Measurements from ENCODE around the gene CCDC192. TPM values are rescaled to one million over a fixed set of nuclear protein-coding genes. Genes with fewer than 3 reads are reported as not detected.
"Not testable (repeated sequence)": the region's sequence is repeated elsewhere in the genome, so short reads cannot be mapped to it uniquely, and the experiment has no call there.

CCDC192 gene
- total RNA-seq, 2 experiments from 2014 or later: not detected

- no peaks in the 10 kb centered on the region for H3K9me3 Mint-ChIP-seq (ENCODE audit: insufficient read depth)
- no peak overlapping the region for H3K27ac Mint-ChIP-seq
- POLR2A ChIA-PET: no interaction called here
- CTCF ChIA-PET: no interaction called here
- DNase-seq (no peak), ATAC-seq (no peak)
- H3K4me3 Mint-ChIP-seq: no peak overlapping the region
- H3K27me3 Mint-ChIP-seq (ENCODE audit: low read depth): no peaks in the 10 kb centered on the region
- no peaks in the 10 kb centered on the region for H3K4me1 Mint-ChIP-seq (ENCODE audit: low read depth)
- no peaks in the 10 kb centered on the region for H3K36me3 Mint-ChIP-seq (ENCODE audit: low read depth)
Observed at GRCh38 chr5:127846884-127847283, 143.7 kb downstream of the CCDC192 start.

DNA sequence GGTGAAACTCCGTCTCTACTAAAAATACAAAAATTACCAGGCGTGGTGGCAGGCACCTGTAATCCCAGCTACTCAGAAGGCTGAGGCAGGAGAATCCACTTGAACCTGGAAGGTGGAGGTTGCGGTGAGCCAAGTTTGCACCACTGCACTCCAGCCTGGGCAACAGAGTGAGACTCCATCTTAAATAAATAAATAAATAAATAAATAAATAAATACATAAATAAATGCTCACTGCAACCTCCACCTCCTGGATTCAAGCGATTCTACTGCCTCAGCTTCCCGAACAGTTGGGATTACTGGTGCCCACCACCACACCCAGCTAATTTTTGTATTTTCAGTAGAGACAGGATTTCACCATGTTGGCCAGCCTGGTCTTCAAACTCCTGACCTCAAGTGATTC is 144.4 kb downstream of the CCDC192 start:
- H3K4me3 Mint-ChIP-seq; H3K4me1 Mint-ChIP-seq (ENCODE audit: low read depth); H3K27me3 Mint-ChIP-seq (ENCODE audit: low read depth); H3K9me3 Mint-ChIP-seq (ENCODE audit: insufficient read depth); ATAC-seq; POLR2A ChIA-PET; H3K27ac Mint-ChIP-seq; H3K36me3 Mint-ChIP-seq (ENCODE audit: low read depth); CTCF ChIA-PET; DNase-seq: not testable (repeated sequence)

DNA sequence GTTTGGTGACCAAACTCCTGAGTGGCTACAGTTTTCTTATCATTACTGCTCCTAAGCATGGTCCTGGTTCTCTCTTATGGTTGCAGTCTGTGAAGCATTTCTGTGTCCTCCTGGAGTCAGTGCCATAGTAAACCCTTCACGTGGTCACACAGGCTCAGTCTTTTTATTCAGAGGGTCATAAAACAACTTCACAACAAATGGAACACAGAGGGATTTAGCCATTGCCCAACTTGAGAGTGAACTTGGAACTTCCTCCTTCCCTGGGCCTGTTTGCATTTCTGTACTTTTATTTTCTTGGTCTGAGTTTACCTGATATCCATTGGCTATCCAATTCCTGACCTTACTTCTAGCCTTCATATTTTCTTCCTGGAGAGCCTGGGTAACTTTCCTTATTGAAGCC is 144.9 kb downstream of the CCDC192 start:
- Mint-ChIP-seq H3K4me3 (no peak overlapping the region), H3K36me3 (ENCODE audit: low read depth) (no peaks in the 10 kb centered on the region), H3K27me3 (ENCODE audit: low read depth) (no peaks in the 10 kb centered on the region), H3K4me1 (ENCODE audit: low read depth) (no peaks in the 10 kb centered on the region), H3K9me3 (ENCODE audit: insufficient read depth) (no peaks in the 10 kb centered on the region), H3K27ac (no peak overlapping the region)
- ATAC-seq (no peak), DNase-seq (no peak)
- CTCF ChIA-PET: no interaction called here
- POLR2A ChIA-PET: no interaction called here

DNA sequence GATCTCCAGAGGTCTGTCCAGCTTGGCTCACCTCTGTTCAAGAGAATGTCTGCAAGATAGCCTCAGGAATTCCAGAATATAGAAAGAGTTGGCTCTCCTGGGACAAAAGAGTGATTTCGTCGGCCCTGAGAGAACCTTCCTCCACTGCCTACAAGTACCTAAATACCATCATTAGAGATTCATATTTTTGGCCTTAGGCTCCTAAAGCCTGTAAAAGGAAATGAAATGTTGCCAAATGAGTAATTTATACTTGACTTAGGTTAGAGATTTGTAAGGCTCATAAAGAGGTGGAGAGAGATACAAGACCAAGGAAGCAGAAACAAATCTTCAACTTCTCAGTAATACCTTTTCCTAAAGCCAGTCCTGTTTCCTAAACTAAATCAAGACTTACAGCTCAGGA is 146.2 kb downstream of the CCDC192 start:
- H3K4me1 Mint-ChIP-seq (ENCODE audit: low read depth): no peaks in the 10 kb centered on the region
- no peak for ATAC-seq
- POLR2A ChIA-PET: no interaction called here

DNA sequence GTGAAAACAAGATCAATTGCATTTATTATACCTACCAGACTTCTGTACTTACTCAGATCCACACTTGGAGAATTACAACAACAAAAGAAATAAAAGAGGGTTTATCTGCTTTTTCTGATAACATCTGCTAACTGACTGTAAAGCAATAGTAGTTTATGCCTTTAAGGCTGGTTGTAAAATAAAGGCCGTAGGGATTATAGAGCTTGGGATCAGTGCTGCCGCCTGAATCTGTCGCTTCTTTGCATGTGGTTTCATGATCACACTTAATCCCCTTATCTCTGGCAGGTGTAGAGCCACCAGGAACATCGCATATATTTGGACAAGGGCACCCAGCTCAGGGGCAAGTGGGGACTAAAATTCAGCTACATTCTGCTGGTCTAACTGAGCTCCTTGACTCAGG is 146.7 kb downstream of the CCDC192 start:
- ATAC-seq (no peak), DNase-seq (no peak)
- H3K27ac Mint-ChIP-seq: no peak overlapping the region
- ChIA-PET POLR2A (no interaction called here), CTCF (no interaction called here)
- no peaks in the 10 kb centered on the region for H3K36me3 Mint-ChIP-seq (ENCODE audit: low read depth)
- no peaks in the 10 kb centered on the region for H3K9me3 Mint-ChIP-seq (ENCODE audit: insufficient read depth)
- no peaks in the 10 kb centered on the region for H3K27me3 Mint-ChIP-seq (ENCODE audit: low read depth)
- H3K4me3 Mint-ChIP-seq: no peak overlapping the region
- no peaks in the 10 kb centered on the region for H3K4me1 Mint-ChIP-seq (ENCODE audit: low read depth)

More for the DNA sequence above, 146.2 kb downstream of the CCDC192 start:
- Mint-ChIP-seq H3K27ac (no peak overlapping the region), H3K36me3 (ENCODE audit: low read depth) (no peaks in the 10 kb centered on the region), H3K27me3 (ENCODE audit: low read depth) (no peaks in the 10 kb centered on the region), H3K9me3 (ENCODE audit: insufficient read depth) (no peaks in the 10 kb centered on the region), H3K4me3 (no peak overlapping the region)
- CTCF ChIA-PET: no interaction called here
- DNase-seq: no peak

DNA sequence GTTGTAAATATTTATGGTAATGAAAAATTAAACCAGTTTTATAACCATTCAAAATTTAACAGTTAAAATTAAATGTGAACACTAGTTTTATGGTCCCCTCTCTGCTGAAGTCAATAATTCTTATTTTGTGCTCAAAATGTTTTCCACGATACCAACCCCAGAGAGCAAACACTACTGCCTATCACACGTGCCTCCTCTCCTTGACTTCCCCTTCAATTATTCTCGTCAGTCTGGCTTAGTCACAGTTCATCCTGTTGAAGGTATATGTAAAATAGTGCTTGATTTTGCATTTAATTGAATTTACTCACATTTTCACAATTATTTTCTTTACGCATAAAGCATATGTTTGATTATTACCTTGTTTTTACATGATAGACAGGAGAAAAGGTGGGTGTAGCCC is 148.8 kb downstream of the CCDC192 start:
- ATAC-seq: no peak
- Mint-ChIP-seq H3K27ac (no peak overlapping the region), H3K4me1 (ENCODE audit: low read depth) (peaks cover 6% of the 10 kb centered on the region), H3K4me3 (no peak overlapping the region), H3K36me3 (ENCODE audit: low read depth) (no peaks in the 10 kb centered on the region), H3K9me3 (ENCODE audit: insufficient read depth) (no peaks in the 10 kb centered on the region), H3K27me3 (ENCODE audit: low read depth) (no peaks in the 10 kb centered on the region)
- CTCF ChIA-PET: no interaction called here
- no peak for DNase-seq
- POLR2A ChIA-PET: no interaction called here

- no peaks in the 10 kb centered on the region for H3K36me3 Mint-ChIP-seq (ENCODE audit: low read depth)
- H3K27ac Mint-ChIP-seq: no peak overlapping the region
- ChIA-PET POLR2A (no interaction called here), CTCF (interaction anchor here (0.6 kb wide), 1 partner anchor 10 kb away, joined by 3 read pairs; no protein-coding TSS in a partner anchor)
- ATAC-seq: no peak
- no peaks in the 10 kb centered on the region for H3K9me3 Mint-ChIP-seq (ENCODE audit: insufficient read depth)
- H3K27me3 Mint-ChIP-seq (ENCODE audit: low read depth): no peaks in the 10 kb centered on the region
- peaks cover 6% of the 10 kb centered on the region for H3K4me1 Mint-ChIP-seq (ENCODE audit: low read depth)
- H3K4me3 Mint-ChIP-seq: no peak overlapping the region
- DNase-seq: no peak
Observed at GRCh38 chr5:127854520-127854919, 151.3 kb downstream of the CCDC192 start.

GRCh38 chr5:127856292-127856691 is 153.1 kb downstream of the CCDC192 start:
- DNase-seq (no peak), ATAC-seq (no peak)
- no peak overlapping the region for H3K4me3 Mint-ChIP-seq
- H3K27ac Mint-ChIP-seq: no peak overlapping the region
- ChIA-PET POLR2A (interaction anchor here (0.8 to 0.9 kb wide), 2 partner anchors 9 to 32 kb away, joined by 3 read pairs; no protein-coding TSS in a partner anchor), CTCF (interaction anchor here (1.9 kb wide), 1 partner anchor 11 kb away, joined by 5 read pairs; no protein-coding TSS in a partner anchor)
- no peaks in the 10 kb centered on the region for H3K36me3 Mint-ChIP-seq (ENCODE audit: low read depth)
- H3K4me1 Mint-ChIP-seq (ENCODE audit: low read depth): peaks cover 6% of the 10 kb centered on the region
- no peaks in the 10 kb centered on the region for H3K27me3 Mint-ChIP-seq (ENCODE audit: low read depth)
- no peaks in the 10 kb centered on the region for H3K9me3 Mint-ChIP-seq (ENCODE audit: insufficient read depth)

- H3K27me3 Mint-ChIP-seq (ENCODE audit: low read depth): no peaks in the 10 kb centered on the region
- DNase-seq (no peak), ATAC-seq (no peak)
- ChIA-PET CTCF (no interaction called here), POLR2A (no interaction called here)
- no peaks in the 10 kb centered on the region for H3K36me3 Mint-ChIP-seq (ENCODE audit: low read depth)
- H3K9me3 Mint-ChIP-seq (ENCODE audit: insufficient read depth): no peaks in the 10 kb centered on the region
- H3K4me3 Mint-ChIP-seq: no peak overlapping the region
- peaks cover 6% of the 10 kb centered on the region for H3K4me1 Mint-ChIP-seq (ENCODE audit: low read depth)
- H3K27ac Mint-ChIP-seq: no peak overlapping the region
Observed at GRCh38 chr5:127858116-127858784, 155.1 kb downstream of the CCDC192 start.

- H3K9me3 Mint-ChIP-seq (ENCODE audit: insufficient read depth): no peaks in the 10 kb centered on the region
- H3K27ac Mint-ChIP-seq: no peak overlapping the region
- no peaks in the 10 kb centered on the region for H3K27me3 Mint-ChIP-seq (ENCODE audit: low read depth)
- ATAC-seq: no peak
- no peak overlapping the region for H3K4me3 Mint-ChIP-seq
- H3K4me1 Mint-ChIP-seq (ENCODE audit: low read depth): peaks cover 6% of the 10 kb centered on the region
- ChIA-PET CTCF (no interaction called here), POLR2A (no interaction called here)
- H3K36me3 Mint-ChIP-seq (ENCODE audit: low read depth): no peaks in the 10 kb centered on the region
- no peak for DNase-seq
Observed at GRCh38 chr5:127860291-127860690, 157.1 kb downstream of the CCDC192 start.

DNA sequence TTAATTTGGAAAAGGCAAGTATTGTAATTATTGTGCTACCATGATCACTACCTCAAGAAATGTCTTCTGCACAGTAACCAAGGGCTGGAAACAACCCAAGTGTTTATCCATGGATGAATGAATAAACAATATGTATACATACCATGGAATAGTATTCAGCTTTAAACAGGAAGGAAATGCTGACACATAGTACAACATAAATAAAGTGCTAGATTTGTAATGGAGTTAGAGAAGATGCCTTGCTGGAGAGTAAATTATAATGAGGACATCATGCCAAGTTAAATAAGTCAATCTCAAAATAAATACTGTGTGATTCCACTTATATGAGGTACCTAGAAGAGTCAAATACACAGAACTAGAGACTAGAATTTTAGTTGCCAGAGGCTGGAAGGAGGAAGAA is 160.0 kb downstream of the CCDC192 start:
- POLR2A ChIA-PET: no interaction called here
- Mint-ChIP-seq H3K4me1 (ENCODE audit: low read depth) (no peaks in the 10 kb centered on the region), H3K36me3 (ENCODE audit: low read depth) (no peaks in the 10 kb centered on the region), H3K9me3 (ENCODE audit: insufficient read depth) (no peaks in the 10 kb centered on the region), H3K4me3 (no peak overlapping the region), H3K27ac (no peak overlapping the region), H3K27me3 (ENCODE audit: low read depth) (peaks cover 2% of the 10 kb centered on the region)
- ATAC-seq: no peak
- no peak for DNase-seq
- CTCF ChIA-PET: no interaction called here

DNA sequence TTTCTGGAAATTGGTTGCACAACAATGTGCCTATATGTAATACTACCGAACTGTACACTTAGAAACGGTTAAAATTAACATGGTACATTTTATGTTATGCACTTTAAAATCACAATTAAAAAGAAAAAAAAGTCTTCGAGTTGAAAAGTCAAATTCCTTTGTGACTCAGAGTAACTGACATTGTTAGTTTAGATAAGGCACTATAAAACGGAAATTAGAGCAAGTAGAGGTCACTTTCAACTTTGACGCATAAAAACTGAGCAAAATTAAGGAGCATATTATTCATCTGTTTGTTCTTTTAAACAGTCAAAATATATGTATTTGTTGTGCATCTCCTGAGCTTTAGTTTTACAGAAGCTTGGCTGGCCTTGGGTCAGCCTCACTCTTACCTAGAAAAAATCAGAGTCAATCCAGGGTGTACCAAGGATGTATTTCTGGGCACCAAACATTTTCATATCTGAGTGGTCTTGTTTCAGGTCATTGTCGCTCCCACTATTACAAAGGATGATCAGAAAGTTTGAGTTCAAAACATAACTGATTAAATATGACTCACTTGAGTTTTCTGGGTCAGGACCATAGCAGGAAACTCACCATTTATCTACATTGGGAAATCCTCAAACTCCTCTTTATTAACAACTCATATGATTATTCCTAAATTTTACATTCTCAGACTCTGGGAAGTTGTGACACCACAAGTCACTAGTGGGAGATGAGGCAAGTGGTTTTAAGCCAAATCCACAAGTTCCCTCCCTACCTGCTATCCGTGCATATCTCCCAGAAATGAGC is 160.6 kb downstream of the CCDC192 start:
- Mint-ChIP-seq H3K27me3 (ENCODE audit: low read depth) (peaks cover 2% of the 10 kb centered on the region), H3K27ac (no peak overlapping the region), H3K9me3 (ENCODE audit: insufficient read depth) (no peaks in the 10 kb centered on the region), H3K4me1 (ENCODE audit: low read depth) (no peaks in the 10 kb centered on the region), H3K4me3 (no peak overlapping the region), H3K36me3 (ENCODE audit: low read depth) (no peaks in the 10 kb centered on the region)
- ChIA-PET CTCF (no interaction called here), POLR2A (no interaction called here)
- no peak for DNase-seq
- ATAC-seq: no peak

Data from activated CD8-positive, alpha-beta T cell treated with anti-CD3 and anti-CD28 coated beads, Interleukin-2, amount 10 ng/mL, durations not matched to agents 7 days and 5 days (primary cell).